HG03095 (cell line): ENCODE measurements around the gene CCL22.

Experiments used
- ATAC-seq: cut with Tn5 transposase; IDR thresholded peaks from one replicate; pipeline ENCODE4 v1.9.1; 2021; ENCODE audit warnings: moderate library complexity; ENCODE audit not compliant: unreplicated experiment

The CCL22 gene

GRCh38 chr16:57345666-57346204, 12.8 kb upstream of the CCL22 start:
- no peak for ATAC-seq

DNA sequence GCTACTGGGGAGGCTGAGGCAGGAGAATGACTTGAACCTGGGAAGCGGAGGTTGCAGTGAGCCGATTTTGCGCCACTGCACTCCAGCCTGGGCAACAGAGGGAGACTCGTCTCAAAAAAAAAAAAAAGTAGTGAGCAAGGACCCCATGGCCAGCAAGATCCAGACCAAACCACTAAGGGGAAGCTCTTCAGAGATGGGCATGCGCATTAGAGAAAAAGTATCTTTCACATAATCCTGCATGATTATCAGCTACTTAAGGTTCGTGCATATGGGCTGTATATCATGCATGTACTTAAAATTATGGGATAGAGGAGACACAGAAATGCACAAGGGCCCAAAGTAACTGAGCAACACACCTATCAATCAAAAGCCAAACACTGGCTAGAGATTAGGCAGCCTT, 10.7 kb upstream of the CCL22 start:
- ATAC-seq: no peak

GRCh38 chr16:57348327-57348726, 10.3 kb upstream of the CCL22 start:
- no peak for ATAC-seq

GRCh38 chr16:57349212-57350031, 9.2 kb upstream of the CCL22 start:
- peak; percentile 86 for ATAC-seq

DNA sequence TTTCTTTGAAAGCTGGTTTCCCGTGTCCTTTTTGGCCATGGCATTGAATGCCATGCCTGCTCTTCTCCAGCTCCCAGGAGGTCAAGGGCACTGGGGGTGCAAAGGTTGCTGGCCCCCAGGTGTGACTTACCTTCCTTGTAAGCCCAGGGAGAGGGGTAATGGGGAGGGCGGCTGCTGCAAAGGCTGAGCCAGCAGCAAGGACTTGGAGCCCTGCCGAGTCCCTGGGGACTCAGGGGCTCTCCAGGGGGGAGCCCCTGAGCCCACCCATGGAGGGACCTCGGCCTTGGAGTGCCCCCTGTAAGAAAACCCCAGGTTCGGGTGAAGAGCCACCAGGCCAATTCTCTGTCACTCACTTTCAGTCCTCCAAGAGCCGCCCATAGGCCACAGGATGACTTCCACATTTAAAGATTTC, 5.9 kb upstream of the CCL22 start:
- ATAC-seq: no peak

DNA sequence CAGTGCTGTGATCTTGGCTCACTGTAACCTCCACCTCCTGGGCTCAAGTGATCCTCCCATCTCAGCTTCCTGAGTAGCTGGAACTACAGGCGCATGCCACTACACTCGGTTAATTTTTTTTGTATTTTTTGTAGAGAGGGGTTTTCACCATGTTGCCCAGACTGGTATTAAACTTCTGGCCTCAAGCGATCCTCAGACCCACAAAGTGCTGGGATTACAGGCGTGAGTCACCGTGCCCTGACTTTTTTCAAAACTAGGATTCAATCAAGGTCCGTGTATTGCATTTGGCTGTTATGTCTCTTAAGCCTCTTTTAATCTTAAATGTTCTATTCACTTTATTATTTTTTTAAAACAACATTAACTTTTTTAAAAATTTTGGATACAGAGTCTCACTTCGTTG, 4.3 kb upstream of the CCL22 start:
- no peak for ATAC-seq

DNA sequence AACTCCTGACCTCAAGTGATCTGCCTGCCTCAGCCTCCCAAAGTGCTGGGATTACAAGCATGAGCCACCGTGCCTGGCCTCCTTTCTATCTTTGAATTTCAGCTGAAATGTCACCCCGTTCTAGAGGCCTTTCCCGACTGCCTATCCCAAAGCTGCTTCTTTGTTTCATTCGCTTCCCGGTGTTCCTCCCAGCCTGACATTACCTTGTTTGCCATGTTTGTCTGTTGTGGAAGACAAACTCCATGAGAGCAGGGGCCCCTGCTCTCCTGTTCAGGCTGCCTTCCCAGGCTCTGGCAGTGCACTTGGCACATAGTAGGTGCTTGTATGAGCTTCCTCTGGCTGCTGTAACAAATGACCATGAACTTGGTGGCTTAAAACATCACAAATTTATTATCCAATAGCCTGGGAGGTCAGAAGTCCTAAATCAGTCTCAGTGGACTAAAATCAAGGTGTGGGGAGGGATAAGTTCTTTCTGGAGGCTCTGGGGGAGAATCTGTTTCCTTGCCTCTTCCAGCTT, 2.6 kb upstream of the CCL22 start:
- ATAC-seq: no peak

DNA sequence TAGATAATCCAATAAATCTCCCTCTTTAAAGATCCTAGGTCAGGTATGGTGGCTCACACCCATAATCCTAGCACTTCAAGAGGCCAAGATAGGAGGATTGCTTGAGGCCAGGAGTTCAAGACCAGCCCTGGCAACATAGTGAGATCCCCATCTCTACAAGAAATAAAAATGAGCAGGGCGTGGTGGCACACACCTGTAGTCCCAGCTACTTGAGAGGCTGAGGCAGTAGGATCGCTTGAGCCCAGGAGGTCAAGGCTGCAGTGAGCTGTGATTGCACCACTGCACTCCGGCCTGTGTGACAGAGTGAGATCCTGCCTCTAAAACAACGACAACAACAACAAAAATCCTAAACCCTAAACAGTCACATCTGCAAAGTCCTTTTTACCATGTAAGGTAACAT, 2.0 kb upstream of the CCL22 start:
- no peak for ATAC-seq

DNA sequence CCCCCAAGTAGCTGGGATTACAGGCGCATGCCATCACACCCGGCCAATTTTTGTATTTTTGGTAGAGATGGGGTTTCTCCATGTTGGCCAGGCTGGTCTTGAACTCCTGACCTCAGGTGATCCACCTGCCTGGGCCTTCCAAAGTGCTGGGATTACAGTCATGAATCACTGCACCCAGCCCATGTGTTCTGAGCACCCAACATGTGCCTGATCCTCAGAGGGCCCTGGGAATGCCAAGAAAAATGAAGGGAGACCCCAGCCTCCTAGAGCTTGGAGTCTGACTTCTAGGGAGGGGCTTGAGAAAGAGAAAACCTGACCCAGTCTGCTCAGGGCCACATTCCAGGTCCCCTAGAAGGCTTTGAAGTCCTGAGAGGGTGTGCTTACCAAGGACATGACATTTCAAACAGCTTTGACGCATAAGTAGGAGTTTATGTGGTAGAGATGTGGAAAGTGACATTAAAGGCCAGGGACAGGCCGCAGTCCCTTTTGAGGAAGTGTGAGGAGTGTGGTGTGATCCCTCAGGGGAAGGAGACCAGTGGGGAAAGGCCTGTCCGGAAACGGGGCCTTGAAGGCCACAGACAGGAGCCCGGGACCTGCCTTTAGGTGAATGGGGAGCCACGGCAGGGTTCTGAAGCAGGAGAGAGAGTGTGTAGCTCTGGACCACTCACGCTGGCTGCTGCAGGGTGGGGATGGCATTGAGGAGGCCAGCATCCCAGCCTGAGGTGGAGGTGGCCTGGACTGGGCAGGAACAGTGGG, 1.1 kb upstream of the CCL22 start:
- no peak for ATAC-seq

- ATAC-seq: no peak
These were observed 530 bp upstream of the CCL22 start for GRCh38 chr16:57358086-57358420.

GRCh38 chr16:57360321-57360935, 1.8 kb downstream of the CCL22 start:
- ATAC-seq: no peak

DNA sequence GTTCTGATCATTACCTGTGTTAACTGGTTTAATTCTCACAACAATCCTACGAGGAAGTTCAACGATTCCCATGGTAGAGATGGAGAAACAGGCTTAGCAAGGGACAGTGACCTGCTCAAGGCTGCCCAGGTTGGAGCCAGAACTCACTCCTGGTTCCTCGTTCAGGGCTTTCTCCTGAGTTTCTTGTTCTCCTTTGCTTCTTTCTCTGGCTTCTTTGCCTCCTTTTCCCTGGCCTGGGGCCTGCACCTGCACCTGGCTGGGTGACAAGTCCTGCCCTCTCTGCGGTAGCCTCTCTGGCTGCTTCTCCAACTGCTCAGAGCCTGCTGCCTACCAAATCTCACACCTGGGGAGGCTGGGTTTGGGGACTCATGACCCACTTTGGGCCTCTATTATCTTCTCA, 2.8 kb downstream of the CCL22 start:
- ATAC-seq: no peak

- ATAC-seq: no peak
These were observed 5.6 kb downstream of the CCL22 start for GRCh38 chr16:57364143-57364542.

DNA sequence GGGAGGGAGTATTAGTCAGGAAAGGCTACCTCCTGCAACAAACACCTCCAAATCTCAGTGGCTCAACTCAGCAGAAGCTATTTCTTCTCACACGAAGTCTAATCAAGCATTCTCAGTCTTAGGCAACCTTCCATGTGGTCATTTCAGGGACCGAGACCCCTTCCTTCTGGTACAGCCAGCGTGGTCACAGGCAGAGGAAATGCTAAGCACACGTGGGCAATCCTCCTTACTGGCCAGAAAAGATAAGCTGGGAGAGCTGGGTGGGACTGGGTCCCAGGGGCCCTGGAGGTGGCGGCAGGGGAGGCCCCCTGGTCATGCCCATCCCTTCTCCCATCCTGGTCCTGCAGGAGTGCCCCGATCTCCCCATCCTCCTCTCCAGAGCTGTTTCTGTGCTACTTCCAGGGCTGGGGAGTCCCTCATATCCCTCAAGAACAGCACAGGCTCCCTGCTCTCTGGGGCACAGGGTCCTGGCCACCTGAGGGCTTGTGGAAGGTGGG, 8.0 kb downstream of the CCL22 start:
- no peak for ATAC-seq

GRCh38 chr16:57367116-57367752, 8.7 kb downstream of the CCL22 start:
- ATAC-seq: no peak

DNA sequence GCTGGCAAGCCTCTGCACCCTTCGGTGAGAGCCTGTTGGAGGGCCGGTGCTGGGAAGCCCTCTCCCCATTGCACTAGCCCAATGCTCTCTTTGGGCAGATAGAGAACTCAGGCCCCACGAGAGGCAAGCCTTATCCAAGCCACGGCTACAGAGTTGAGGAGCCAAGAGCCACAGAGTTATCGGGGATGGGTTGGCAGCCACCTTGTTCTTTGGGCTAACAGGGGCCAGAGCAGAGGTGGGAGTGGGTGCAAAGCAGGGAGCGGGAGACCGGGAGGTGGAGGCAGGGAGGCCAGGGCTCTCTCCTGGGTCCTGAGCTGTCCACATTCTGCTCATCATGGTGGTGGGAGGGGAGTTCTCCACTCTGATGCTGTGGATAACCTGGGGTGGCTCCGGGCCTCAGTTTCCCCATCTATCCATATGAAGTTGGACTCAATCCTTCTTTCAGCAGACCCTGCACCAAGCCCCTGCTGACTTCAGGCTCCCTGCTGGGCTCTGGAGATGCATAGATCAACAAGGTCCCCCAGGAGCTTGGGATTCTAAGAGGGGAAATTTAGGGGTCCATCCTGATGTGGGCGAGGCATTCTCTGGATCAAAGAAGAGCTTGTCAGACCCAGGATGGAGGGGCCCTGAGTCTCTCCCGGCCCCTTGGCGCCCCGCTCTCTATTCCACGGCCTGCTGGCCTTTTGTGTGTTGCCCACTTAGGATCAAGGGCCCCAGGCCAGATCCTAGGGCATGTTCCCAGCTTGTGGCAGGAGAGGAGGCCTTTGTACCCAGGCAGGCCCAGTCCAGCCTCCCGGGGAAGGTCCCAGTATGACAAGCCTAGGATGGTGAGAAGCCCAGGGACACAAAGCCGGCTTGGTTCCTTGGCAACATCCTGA, 13.2 kb downstream of the CCL22 start:
- no peak for ATAC-seq

- ATAC-seq: no peak
These were observed 14.0 kb downstream of the CCL22 start, which contains the start of gene CX3CL1 for GRCh38 chr16:57372372-57373116. Gene CX3CL1, plus strand, starts transcription at chr16:57372490. Its CDS starts 79 bp downstream, at chr16:57372569.

DNA sequence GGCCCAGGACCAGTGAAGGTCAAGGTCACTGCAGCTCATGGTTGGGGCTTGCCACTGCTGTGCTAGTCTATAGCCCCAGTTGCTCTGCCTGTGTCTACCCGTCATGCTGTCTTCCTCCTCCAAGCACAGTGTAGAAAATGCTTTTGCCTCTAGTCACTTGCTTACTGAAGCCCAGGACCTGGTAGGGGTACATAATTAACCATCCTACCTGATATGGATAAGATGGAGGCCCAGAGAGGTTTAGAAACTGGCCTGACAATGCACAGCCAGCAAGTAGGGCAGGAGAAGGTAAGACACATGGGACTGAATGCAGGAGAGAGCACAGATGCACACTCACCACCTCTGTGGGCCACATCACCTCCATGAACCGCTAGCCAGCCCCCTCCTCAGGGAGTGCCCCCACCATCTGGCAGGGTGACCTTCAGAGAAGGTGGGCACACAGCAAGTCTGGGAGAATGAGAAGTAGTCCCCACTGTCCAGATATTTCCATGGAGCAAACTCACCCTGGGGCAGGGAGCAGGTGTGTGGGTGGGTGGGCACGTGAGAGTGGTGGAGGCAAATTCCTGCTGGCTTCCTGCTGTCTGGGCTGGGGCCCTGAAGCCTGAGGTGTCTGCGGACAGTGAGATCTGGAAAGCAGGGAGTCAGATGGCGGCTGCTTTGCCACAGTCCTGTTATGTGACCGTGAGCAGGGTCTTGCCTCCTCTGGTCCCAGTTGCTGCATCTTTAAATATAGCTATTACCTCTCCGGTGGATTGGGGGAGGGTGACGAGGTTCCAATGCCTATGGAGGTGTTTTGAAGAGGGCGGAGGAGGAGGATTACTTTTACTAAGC, 14.7 kb downstream of the CCL22 start:
- ATAC-seq: no peak
